K562 (cell line): ENCODE data around the gene ADGRL3.

ENCODE experiments used
- HDAC2 ChIP-seq: fragments of 450-650 bp; IDR thresholded peaks from 2 replicates; pipeline ENCODE4 v1.6.1; 2016; ENCODE audit warnings: mild to moderate bottlenecking
- NCOA2 ChIP-seq, 2 experiments: fragments of 450-650 bp; IDR thresholded peaks; 2 replicates each; pipeline ENCODE4 v1.6.1; 2018; ENCODE audit warnings: mild to moderate bottlenecking in 2 of 2, moderate library complexity in 1 of 2; ENCODE audit not compliant: partially characterized antibody in 2 of 2
- RFX5 ChIP-seq: IDR thresholded peaks from 2 replicates; pipeline ENCODE4 v1.6.1; 2011; ENCODE audit warnings: low read depth, mild to moderate bottlenecking, improper control_type of control experiment, low read length
- SPI1 ChIP-seq: IDR thresholded peaks from 2 replicates; pipeline ENCODE4 v1.6.1; 2011; ENCODE audit warnings: low read depth, low read length, control low read depth, borderline replicate concordance
- ZFP30 ChIP-seq: fragments of 250-450 bp; sonication (Bioruptor Pico); IDR thresholded peaks from 2 replicates; pipeline ENCODE4 v1.8.0; 2022; ENCODE audit warnings: moderate library complexity, mild to moderate bottlenecking, inconsistent platforms, borderline replicate concordance
- TF ChIP-seq, protein P1 (sequence below): fragments of 450-650 bp; formaldehyde crosslinking; IDR thresholded peaks from 2 replicates; pipeline ENCODE4 v1.4.0; 2020; ENCODE audit warnings: mild to moderate bottlenecking, moderate library complexity

DNA sequence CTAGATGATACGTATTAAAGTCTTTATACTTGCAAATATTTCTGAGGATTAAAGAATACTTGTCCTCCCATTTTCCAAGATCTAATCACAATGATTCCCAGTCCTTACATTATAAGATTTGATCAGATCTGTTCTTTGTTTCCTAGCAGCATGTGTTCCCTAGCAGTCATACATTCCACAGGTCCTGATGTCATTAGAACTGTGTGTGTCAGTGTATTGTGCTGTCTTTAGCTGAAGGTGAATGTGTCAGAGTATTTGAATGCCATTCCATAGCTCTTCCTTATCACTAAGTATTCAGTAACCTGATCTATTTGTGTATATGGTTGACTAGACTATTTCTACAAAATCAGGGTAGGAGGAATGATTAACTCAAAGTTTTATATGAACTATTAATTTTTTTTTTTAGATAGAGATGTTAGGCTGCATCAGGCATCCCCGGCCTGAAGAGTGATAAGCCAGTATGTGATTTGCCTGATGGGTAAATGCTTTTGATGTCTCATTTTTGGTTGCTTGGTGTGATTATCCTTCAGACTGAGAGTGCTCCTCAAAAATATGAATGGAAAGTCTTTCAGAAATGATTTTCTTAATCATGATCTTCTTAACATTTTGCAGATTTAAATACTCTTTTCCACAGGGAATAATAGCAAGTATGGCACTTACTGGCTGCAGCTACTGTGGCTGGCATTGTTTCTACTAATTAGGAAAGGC lies 4.4 kb downstream of the ADGRL3 start:
- TF ChIP-seq ZFP30 (CRISPR knock-in tag): no peak
- no peak for TF ChIP-seq RFX5
- TF ChIP-seq HDAC2: no peak
- no peak for TF ChIP-seq NCOA2 (IDR thresholded peaks at IDR 0.05; ENCODE audit: partially characterized antibody in 2 of 2)
- no peak for TF ChIP-seq SPI1
- TF ChIP-seq, protein P1, sequence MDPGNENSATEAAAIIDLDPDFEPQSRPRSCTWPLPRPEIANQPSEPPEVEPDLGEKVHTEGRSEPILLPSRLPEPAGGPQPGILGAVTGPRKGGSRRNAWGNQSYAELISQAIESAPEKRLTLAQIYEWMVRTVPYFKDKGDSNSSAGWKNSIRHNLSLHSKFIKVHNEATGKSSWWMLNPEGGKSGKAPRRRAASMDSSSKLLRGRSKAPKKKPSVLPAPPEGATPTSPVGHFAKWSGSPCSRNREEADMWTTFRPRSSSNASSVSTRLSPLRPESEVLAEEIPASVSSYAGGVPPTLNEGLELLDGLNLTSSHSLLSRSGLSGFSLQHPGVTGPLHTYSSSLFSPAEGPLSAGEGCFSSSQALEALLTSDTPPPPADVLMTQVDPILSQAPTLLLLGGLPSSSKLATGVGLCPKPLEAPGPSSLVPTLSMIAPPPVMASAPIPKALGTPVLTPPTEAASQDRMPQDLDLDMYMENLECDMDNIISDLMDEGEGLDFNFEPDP (CRISPR knock-in tag): no peak
